Esophagus muscularis mucosa (tissue), 3 donors: ENCODE results near the gene ZNF777.

ENCODE experiments used
- CTCF ChIP-seq, 3 experiments: fragments of 200-600 bp in 2 of 3; fragments of 450-650 bp in 1 of 3; sonication (generic) in 2 of 3; IDR thresholded peaks; one replicate each; pipeline ENCODE4 v1.5.1; 2017 to 2019; ENCODE audit warnings: antibody characterized with exemption in 3 of 3, mild to moderate bottlenecking in 2 of 3, moderate library complexity in 1 of 3
- POLR2AphosphoS5 ChIP-seq, 2 donors: sonication (generic); formaldehyde crosslinking; IDR thresholded peaks; one replicate each; pipeline ENCODE4 v1.6.1; 2017; ENCODE audit warnings: antibody characterized with exemption in 2 of 2

GRCh38 chr7:149409895-149410294 lies 51.0 kb downstream of the ZNF777 start:
- TF ChIP-seq CTCF (IDR thresholded peaks at IDR 0.05) = no peak
- no peak for TF ChIP-seq POLR2AphosphoS5 (IDR thresholded peaks at IDR 0.05)
